Measurements from ENCODE around the gene DPH5. TPM values are rescaled to one million over a fixed set of nuclear protein-coding genes. Genes with fewer than 3 reads are reported as not detected.
"Not testable (repeated sequence)": the region's sequence is repeated elsewhere in the genome, so short reads cannot be mapped to it uniquely, and the experiment has no call there.

DPH5 gene
- total and polyA plus RNA-seq, 12 donors = 26.3 to 44.3 (median 35.3) TPM

DNA sequence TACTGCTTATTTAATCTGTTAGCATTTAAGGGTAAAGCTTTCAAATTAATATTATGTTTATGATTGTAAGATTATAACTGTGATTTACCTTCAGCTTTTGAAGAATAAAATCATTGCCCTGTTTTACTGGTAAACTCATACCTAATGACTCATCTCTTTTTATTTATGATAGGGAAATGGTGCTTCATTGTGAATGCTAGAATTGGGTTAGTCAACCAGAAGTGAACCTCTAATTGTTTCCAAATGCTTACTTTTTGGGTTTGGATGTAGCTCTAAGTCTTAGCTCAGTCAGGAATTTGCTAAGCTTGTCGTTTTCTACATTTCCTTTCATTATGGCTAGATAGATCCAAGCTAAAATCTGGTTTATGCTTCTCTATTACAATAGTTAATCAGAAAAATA is 70.3 kb downstream of the DPH5 start:
- no peaks in the 10 kb centered on the region for H3K9me3 ChIP-seq
- TF ChIP-seq CTCF (IDR thresholded peaks at IDR 0.05) = no peak
- H3K4me3 ChIP-seq = no peak overlapping the region
- H3K27ac ChIP-seq = no peak overlapping the region
- intact Hi-C loops (cut with DNase I) = no loop called here
- H3K4me1 ChIP-seq = peaks cover 0 to 6% (median 0%) of the 10 kb centered on the region in 9 donors
- ATAC-seq (no peak), DNase-seq (no peak)
- H3K36me3 ChIP-seq = peaks cover 0 to 18% (median 0%) of the 10 kb centered on the region in 9 donors
- no peaks in the 10 kb centered on the region for H3K27me3 ChIP-seq
- WGBS, 2 donors = 51 to 65% methylated on average over 1 of the region's 1 CpG

- no peak overlapping the region for H3K4me3 ChIP-seq
- no peak for ATAC-seq
- intact Hi-C loops (cut with DNase I) = no loop called here
- no peaks in the 10 kb centered on the region for H3K27me3 ChIP-seq
- TF ChIP-seq CTCF (IDR thresholded peaks at IDR 0.05) = no peak
- DNase-seq = no peak
- H3K4me1 ChIP-seq = peaks cover 0 to 16% (median 5%) of the 10 kb centered on the region in 9 donors
- H3K36me3 ChIP-seq = peaks cover 0 to 18% (median 0%) of the 10 kb centered on the region in 9 donors
- 79 to 84% methylated on average over 2 of the region's 2 CpGs for WGBS, 2 donors
- no peaks in the 10 kb centered on the region for H3K9me3 ChIP-seq
- H3K27ac ChIP-seq = no peak overlapping the region
These were observed 71.4 kb downstream of the DPH5 start for GRCh38 chr1:100953960-100954730.

GRCh38 chr1:100952970-100953369 is 72.6 kb downstream of the DPH5 start:
- intact Hi-C loops (cut with DNase I) = not testable (repeated sequence)

DNA sequence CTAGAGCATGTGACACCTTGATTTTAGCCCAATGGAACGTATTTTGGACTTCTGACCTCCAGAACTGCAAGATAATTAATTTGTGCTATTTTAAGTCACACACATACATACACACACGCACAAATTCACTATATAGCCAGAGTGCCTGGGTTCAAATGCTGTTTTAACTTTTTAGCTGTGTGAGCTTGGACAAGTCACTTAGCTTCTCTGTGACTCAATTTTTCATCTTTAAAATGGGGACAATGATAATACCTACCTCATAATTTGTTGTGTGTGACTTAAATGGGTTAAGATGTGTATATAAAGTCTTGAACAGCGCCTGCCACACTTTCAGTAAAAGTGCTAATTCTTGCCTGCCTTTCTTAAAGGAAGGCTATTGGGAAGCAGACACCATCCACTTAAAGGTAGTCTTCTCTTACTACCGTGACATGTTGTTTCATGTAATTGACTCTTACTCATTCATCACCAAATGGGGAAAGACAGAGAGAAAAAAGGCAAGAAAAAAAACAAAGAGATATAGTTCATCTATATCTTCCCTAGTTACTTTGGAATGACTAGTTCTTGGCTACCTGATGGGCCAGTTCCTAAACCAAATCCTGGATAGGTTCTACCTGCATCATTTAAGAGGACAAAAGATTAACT is 73.4 kb downstream of the DPH5 start:
- no peak for DNase-seq
- no peak for TF ChIP-seq CTCF (IDR thresholded peaks at IDR 0.05)
- H3K9me3 ChIP-seq = peaks cover 0 to 12% (median 0%) of the 10 kb centered on the region in 11 donors
- 96 to 99% methylated on average over 4 of the region's 4 CpGs for WGBS, 2 donors
- peaks cover 0 to 18% (median 5%) of the 10 kb centered on the region in 9 donors for H3K36me3 ChIP-seq
- intact Hi-C loops (cut with DNase I) = no loop called here
- no peaks in the 10 kb centered on the region for H3K27me3 ChIP-seq
- no peak overlapping the region for H3K4me3 ChIP-seq
- H3K27ac ChIP-seq = no peak overlapping the region
- no peak for ATAC-seq
- peaks cover 0 to 24% (median 5%) of the 10 kb centered on the region in 9 donors for H3K4me1 ChIP-seq

More at GRCh38 chr1:100952970-100953369, 72.6 kb downstream of the DPH5 start:
- H3K36me3 ChIP-seq = peaks cover 0 to 18% (median 5%) of the 10 kb centered on the region in 9 donors
- not testable (repeated sequence) for ATAC-seq, H3K9me3 ChIP-seq, H3K4me3 ChIP-seq, H3K27me3 ChIP-seq, DNase-seq, H3K27ac ChIP-seq
- H3K4me1 ChIP-seq = peaks cover 0 to 24% (median 5%) of the 10 kb centered on the region in 9 donors
- WGBS, 2 donors = 89% methylated on average over 1 of the region's 1 CpG

Data from heart right ventricle (tissue), 16 donors.